ENCODE data around the gene PACRG.
A peak's percentile ranks its signal among the peaks of the same experiment; 100 is the strongest.

The PACRG gene

DNA sequence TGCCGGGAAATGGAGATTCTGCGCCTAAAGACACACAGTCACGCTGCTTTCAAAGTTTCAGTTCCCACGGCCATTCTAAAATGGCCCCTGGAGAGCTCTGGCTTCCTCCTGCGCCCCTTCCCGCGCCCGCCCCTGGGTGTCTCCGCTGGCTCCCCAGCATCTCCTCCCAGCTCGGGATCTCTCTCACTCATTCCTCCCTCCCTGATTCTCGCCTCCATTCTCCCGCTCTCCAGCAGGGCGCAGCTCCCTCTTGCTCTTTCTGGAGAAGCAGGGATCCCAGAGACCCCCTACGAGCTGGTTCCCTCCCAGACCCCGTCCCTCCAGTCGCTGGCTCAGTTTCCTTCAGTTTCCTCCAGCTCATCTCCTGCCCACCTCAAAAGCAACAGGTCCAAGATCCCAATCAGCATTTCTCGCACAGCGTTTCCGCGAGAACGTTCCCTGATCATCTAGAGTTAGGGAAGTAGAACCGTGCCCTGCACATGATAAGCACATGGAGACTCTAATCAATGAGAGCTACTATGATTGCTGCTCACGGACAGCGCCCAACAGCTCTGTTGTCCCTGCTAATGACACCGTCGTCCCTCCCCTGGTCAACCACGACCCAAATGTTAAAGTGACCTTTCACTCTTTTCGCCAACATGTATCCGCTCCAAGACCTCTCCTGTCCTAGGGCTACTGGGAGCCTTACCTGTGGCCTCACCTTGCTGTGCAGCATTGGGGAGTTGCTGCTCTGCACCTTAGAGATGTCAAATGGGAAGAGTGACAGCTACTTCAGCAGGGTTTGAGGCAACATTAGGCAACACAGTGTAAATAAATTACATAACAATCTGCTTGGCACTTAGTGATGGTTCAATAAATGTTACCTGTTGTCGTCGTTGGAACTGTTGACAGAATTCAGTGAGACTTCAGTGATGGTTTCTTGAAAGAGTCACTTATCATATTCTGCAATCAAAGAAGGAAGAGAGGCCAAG lies 468.2 kb downstream of the PACRG start:
- DNase-seq (ENCODE audit: low spot score) (no peak), FAIRE-seq (no peak)

DNA sequence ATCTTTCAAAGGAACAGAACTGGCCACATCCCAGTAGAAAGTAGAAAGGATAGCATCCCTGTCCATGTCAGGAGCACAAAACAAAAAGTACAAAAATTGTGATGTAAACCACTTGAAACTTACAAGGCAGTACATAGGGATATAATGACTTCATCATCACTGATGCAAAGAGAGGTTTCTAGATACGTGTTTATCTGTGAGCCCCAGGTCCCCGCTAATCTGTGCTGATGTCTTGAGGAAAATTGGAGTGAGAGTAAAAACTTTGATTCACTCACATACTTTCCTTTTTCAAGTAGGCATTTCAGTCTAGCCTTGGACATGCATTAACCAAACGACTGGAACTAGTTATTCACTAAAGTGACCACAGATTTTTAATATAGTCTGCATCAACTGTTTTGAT lies 470.1 kb downstream of the PACRG start:
- DNase-seq (ENCODE audit: low spot score) (no peak), FAIRE-seq (no peak)

DNA sequence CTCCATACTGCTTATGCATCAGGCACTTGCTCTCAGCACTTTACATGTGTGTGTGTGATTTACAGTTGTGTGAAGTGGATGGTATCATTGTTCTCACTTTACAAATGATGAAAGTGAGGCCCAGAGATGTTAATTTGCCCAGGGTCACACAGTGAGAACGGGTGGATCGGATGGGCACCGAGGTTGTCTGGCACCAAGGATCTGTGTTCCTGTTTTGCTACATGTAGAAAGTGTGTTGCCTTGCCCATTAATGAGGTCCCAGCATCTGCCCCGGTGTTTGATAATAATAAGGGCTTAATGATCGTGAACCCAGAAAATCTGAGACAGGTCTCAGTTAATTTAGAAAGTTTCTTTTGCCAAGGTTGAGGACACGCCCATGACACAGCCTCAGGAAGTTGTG lies 470.6 kb downstream of the PACRG start:
- DNase-seq (ENCODE audit: low spot score) (no peak), FAIRE-seq (no peak)

DNA sequence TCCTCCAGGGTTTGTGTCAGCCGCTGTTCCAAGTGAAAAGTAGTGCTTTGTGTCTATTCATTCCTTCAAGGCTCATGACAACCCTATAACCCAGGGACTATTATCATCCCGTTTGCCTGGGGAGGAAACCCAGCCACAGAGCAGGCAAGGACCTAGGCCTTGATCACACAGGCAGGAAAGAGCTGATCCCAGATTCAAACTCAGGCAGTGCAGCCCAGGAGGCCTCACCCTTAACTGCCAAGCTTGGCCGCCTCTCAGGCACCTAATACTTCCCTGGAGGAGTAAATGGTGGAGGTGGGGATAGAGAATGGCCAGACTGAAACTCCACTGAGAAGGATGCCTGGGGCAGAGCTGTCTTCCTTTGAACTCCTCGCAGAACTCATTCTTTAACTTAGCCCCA lies 471.6 kb downstream of the PACRG start:
- no peak for DNase-seq (ENCODE audit: low spot score)
- no peak for FAIRE-seq

DNA sequence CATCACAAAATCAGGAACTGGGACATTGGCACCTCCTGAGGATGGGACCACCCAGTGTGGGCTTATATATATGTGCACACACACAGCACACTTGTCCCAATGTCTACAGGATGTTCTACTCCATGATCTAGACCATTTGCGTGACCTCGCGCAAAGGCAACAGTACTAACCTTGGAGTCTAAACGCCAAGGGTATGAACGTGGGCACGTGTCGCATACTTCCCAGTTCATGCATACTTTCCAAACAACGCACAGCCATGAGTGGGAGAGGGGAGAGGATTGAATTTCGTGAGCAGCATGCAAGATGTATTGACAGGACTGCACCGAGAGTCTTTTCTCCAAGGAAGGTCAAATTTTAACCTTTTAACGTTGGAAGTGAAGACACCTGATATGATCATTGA lies 472.5 kb downstream of the PACRG start:
- FAIRE-seq (no peak), DNase-seq (ENCODE audit: low spot score) (no peak)

DNA sequence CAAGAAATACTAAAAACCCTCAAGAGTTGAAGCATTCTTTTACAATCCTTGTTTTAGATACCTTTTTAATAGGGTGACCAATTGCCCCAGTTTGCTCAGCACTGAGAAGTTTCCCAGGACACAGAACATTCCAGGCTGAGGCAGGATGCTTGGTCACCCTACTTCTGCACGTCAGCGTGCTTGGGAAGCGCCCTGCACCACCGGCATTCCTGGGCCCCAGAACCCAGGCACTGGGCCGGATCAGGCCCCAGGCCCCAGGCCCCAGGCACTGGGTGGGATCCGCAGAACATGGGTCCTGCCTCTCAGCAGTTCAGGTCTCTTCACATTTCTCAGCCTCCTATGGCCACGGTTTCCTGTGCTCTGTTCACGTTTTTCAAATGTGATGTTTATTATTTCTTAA lies 472.9 kb downstream of the PACRG start:
- no peak for DNase-seq (ENCODE audit: low spot score)
- FAIRE-seq = no peak

DNA sequence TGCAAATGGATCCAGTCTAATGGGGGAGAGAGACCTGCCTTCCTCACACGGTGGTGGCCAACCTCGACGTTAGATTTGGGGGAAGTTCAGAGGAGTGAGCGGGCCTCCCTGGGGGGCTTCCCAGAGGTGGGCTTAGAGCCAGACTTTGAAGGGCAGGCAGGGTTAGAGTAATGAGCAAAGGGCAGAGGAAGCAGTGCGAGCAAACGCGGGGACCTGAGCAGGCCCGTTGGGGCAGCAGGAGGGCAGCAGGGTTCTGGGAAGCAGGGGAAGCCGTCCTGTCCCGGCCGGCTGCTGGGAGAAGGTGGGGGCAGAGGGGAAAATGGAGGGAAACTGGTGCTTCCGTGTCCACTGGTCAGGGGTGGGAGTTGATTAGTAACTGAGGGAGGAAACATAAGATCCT lies 474.1 kb downstream of the PACRG start:
- no peak for DNase-seq (ENCODE audit: low spot score)

DNA sequence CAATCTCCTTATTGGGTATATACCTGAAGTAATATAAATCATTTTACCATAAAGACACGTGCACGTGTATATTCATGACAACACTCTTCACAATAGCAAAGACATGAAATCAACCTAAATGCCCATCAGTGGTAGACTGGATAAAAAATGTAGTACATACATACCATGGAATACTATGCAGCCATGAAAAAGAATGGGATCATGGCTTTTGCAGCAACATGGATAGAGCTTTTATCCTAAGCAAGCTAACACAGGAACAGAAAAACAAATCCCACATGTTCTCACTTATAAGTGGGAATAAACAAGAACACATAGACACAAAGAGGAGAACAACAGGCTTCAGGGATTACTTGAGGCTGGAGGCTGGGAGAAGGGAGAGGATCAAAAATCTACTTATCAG lies 478.4 kb downstream of the PACRG start:
- FAIRE-seq = no peak
- no peak for DNase-seq (ENCODE audit: low spot score)

More for the DNA sequence above, 474.1 kb downstream of the PACRG start:
- FAIRE-seq = no peak

DNA sequence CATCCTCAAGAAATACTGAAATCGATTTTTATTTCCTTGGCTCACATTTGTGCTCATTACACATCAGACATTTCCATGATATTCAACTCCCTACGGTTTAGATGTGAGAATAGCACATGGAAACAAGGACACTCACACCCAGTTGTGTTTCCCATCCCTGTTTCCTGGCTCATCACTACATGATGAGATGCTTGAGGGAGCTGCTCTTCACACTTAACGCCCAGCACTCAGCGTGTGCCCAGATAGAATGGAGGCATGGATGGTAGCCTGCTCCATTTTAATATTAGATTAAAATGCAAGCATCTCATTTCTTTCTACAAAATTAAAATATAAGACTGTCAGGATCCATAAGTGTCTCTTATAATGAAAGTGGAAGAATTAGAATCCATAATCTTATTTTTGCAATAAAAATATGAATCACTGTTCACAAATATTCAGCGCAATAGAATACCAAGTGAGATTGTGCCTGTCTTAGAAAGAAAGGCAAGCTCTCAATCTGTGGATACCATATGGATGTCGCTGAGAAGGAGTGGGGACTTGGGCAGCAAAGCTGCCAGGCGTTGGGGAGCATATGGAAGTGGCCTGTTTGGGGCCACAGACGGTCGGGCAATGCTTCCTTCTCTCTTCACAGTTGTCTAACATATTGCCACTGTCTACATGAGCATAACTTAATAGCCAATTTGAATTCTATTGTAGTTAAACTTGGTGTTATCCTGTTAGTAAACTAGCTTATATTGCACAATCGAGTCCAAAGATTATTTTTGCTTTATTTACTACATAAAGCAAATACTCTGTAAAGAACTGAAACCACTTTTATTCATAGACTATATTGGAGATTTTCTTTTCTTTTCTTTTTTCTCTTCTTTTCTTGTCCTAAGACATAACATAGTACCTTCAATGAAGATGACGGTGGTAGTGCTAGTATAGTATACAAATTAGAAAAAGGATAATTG lies 479.9 kb downstream of the PACRG start:
- FAIRE-seq (no peak), DNase-seq (ENCODE audit: low spot score) (no peak)

DNA sequence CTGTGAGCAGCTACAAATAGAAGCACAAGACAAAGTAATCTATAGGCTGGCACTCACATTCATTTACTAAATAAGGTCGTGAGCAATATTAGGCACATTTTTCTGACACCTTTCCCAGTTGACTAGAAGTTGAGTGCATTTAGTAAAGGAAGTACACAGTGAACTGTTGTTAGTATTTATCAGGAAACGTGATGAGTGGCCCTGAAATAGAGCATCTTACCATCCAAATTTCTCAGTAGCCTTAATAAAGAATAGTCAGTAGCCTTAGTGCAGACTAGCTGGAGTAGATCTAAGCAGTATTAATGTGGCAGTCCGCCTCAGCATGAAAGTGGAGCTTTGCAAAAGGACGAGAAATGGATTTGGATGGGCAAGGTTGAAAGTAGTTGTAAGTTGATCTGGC lies 481.2 kb downstream of the PACRG start:
- no peak for DNase-seq (ENCODE audit: low spot score)
- no peak for FAIRE-seq

DNA sequence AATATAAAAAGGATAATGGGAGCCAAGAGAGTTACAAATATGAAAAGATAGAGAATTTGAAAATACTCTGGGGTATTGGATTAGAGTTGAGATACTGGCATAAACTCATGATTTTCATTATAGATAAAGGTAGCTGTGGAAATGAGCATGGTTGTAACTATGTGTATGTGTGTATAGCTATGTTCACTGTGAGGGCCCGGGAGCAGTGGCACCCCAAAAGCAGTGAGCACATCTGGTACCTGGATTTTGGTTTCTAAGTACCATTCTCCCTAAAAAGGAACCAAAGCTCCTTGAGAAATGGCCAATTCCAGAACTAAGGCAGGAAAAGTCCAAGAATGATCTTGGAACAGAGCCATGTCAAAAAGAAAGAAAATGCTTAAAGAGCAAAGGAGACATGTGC lies 484.3 kb downstream of the PACRG start:
- FAIRE-seq (no peak), DNase-seq (ENCODE audit: low spot score) (no peak)

DNA sequence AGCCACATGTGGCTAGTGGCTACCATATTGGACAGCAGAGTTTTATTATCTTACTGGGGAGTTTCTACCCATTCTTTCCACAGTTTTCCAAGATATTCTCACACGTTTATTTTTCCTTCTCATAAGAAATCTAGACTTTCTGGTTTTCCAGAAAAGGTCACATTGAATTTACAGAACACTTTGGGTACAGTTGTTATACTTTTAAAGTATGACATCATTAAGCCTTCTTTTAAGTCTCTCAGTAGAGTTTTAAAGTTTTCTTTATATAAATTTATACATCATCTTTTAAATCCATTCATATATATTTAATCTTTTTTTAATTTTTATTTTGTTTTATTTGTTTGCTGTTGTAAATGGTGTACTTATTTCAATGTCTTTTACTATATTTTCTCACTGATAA lies 486.5 kb downstream of the PACRG start:
- DNase-seq (ENCODE audit: low spot score) = no peak
- FAIRE-seq = no peak

DNA sequence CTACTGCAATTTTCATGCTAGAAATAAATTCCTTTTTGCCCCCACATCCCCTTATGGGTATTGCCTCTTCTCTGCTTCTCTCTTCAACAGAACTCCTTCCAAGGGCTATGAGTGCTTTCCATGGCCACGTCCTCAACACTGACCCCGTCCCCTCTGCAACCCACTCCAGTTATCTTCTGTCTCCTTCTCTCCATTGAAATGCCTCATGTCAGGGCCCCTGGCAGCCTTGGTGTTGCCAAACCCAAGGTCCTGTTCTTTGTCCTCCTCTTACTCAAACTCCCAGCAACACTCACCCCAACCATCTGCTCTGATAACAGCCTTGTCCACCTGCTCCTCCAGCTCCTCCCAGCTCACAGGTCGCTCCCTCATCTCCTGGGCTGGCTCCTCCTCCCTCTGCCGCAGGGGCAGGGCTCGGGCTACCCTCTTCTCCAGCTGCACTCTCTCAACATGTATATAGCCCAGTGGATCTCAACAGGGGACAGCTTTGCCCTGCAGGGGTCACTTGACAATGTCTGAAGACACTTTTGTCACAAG lies 490.7 kb downstream of the PACRG start:
- FAIRE-seq (no peak), DNase-seq (ENCODE audit: low spot score) (no peak)

DNA sequence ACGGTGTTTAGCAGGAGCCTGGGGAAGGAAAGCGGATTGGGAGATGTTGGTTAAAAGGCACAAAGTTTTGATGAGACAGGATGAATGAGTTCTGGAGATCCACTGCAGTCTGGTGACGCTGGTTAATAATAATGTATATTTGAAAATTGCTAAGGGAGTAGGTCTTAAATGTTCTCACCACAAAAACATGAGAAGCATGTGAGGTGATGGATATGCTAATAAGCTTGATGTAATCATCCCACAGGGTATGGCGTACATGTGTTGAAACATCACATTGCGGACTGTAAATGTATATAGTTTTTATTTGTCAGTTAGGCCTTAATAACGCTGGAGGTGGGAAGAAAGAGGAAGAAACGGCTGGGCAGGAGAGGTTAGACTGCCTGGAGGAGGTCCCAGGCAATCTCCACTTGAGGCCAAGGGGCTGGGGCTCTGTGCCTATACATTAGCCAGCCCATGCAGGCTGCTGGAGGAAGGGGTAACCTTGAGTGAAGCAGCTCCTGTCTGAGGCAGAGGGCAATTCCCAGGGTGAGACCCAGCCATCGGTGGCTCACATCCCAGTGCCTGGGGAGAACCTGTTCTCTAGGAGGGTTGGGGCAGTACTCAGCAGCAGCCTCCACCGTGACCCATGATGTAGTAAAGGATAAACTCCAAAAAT lies 498.5 kb downstream of the PACRG start:
- FAIRE-seq (no peak), DNase-seq (ENCODE audit: low spot score) (peak; percentile 29)

DNA sequence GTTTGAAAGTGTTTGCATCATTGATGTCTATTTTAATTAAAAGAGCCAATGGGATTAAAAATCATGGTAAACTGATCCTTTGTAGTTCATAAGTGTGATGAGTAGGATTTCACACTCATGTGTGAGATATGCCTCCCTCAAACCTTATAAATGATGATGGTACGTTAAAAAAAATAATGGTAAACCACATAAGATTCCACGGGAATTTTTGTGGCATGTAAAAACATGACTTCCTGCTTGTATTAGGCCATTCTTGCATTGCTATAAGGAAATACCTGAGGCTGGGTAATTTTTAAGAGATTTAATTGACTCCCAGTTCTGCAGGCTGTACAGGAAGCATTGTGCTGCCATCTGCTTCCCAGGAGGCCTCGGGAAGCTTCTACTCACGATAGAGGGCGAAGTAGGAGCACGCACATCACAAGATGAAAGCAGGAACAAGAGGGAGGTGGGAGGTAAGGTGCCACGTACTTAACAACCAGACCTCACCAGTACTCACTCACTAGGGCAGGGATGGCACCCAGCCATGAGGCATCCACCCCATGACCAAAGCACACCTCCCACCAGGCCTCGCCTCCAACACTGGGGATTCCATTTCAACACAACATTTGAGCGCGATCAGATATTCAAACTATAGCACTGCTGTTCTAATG lies 499.2 kb downstream of the PACRG start:
- DNase-seq (ENCODE audit: low spot score) (peak; percentile 27), FAIRE-seq (peak; percentile 13)

DNA sequence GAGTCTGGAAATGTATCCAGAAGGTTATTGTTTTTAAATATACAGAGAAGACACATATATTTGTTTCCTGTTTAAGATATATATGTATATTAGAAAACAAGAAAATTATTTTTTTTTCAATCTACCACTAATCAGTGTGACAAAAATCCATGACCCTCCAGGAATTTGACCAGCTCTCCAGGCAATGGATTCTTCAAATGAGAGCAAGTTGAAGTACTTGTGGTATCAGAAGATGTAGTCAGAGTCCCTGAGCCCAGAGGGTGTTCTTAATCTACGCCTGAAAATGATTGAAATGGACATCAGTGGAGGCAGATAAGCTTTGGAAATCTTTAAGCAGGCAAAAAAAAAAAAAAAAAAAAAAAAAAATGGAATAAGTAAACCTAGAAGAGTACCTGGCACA lies 500.3 kb downstream of the PACRG start:
- no peak for DNase-seq (ENCODE audit: low spot score)
- FAIRE-seq = no peak

DNA sequence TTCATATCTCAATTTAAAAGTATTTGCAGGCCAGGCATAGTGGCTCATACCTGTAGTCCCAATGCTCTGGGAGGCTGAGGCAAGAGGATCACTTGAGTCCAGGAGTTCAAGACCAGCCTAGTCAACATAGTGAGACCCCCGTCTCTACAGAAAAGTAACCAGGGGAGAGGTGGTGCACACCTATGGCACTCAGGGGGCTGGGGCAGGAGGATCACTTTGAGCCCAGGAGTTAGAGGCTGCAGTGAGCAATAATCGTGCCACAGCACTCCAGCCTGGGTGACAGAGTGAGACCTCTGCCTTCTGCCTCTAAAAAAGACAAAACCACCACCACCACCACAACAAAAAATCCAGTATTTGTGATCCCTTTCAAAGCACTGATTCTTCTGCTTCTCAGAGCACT lies 501.3 kb downstream of the PACRG start:
- DNase-seq (ENCODE audit: low spot score) (no peak), FAIRE-seq (no peak)

DNA sequence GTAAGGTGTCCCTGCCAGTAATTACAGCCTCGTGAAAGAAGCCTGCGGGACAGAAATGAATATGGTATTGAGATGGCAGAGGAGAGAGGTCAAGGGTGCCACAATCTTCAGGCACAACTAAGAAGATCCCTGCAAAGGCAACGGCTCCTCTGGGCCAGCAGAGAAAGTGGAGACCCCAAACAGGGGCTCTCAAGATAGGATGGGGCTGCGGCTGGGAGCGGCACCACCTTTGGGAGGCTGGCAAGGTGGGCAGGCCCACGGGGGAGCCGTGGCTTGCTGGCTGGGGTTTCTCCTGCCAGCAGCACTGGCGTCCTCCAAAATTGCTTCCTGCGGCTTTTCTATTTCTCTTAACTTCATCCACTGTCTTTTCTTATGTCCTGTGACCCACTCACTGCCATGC lies 503.1 kb downstream of the PACRG start:
- FAIRE-seq = no peak
- DNase-seq (ENCODE audit: low spot score) = no peak

DNA sequence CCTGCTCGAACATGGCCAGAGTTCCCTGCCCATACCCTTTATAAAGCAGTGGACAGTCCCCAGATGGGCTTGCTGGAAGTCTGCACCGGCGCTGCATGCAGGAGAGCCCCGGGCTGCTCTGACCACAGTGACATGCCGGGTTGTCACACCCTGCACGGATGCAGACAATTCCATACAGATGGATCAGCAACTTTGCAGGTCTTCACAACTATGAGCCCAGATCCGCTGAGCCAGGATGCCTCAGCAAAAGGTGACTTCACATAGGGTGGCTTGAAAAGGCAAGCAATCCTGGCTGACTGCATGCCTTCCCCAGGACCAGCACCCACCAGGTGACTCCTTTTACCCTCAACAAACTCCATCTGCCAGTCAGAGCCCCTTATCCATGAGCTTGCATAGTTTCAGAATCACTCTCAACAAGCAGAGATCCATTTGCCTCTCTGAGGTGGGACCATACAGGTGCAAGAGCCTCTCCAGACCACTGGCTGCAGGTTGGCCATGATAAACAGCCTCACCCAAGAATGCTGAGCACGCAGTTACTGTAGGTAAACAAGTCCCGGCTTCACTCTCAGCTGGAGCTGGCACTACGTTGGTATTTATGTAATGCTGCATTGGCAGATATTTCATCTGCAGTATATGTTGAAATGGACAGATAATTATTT lies 503.7 kb downstream of the PACRG start:
- no peak for DNase-seq (ENCODE audit: low spot score)
- FAIRE-seq = no peak

DNA sequence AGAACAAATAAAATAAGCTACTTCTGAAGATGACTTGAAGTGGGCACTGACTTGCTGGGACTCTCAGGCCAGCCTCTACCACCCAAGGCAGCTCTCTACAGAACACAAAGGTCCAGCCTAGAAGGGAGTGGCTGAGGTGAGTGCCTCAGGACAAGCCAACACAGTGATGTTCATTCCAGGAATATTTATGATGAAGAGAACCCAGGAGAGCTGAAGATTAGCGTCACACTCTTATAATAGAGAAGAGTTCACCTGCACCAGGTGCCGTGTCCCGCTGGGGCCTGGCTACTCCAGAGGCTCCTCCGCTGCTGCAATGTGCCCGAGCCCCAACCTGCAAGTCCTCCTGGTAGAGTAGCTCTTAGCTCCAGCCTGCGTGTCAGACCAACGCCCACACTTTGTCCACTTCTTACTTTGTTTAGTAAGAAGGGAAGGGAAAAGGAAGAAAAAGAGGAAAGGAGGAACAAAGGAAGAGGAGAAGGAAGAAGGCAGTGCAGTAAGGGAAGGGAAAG lies 504.3 kb downstream of the PACRG start:
- FAIRE-seq = no peak
- no peak for DNase-seq (ENCODE audit: low spot score)

Data from urothelium cell line (cell line).